Measurements from ENCODE around the gene RGL3.
"Not testable (repeated sequence)": the region's sequence is repeated elsewhere in the genome, so short reads cannot be mapped to it uniquely, and the experiment has no call there.

The RGL3 gene

GRCh38 chr19:11420429-11421370, 1.6 kb upstream of the RGL3 start:
- FAIRE-seq: no peak

- FAIRE-seq: no peak
Measured at GRCh38 chr19:11418094-11418548, 993 bp downstream of the RGL3 start.

- FAIRE-seq: no peak
Measured at GRCh38 chr19:11416346-11417052, 2.6 kb downstream of the RGL3 start.

GRCh38 chr19:11414544-11414943, 4.6 kb downstream of the RGL3 start:
- no peak for FAIRE-seq

GRCh38 chr19:11410682-11411081, 8.4 kb downstream of the RGL3 start:
- no peak for FAIRE-seq

- no peak for FAIRE-seq
Measured at GRCh38 chr19:11408591-11408990, 10.5 kb downstream of the RGL3 start.

- not testable (repeated sequence) for FAIRE-seq
Measured at GRCh38 chr19:11406703-11407236, 12.3 kb downstream of the RGL3 start.

- no peak for FAIRE-seq
Measured at GRCh38 chr19:11405846-11406643, 13.1 kb downstream of the RGL3 start.

GRCh38 chr19:11404588-11405222, 14.4 kb downstream of the RGL3 start:
- FAIRE-seq: no peak

GRCh38 chr19:11401808-11402543, 17.1 kb downstream of the RGL3 start:
- no peak for FAIRE-seq

- FAIRE-seq: no peak
Measured at GRCh38 chr19:11400798-11401197, 18.3 kb downstream of the RGL3 start.

GRCh38 chr19:11399667-11400066, 19.4 kb downstream of the RGL3 start:
- no peak for FAIRE-seq

GRCh38 chr19:11397089-11397610, 22.0 kb downstream of the RGL3 start:
- FAIRE-seq: no peak

- no peak for FAIRE-seq
Measured at GRCh38 chr19:11390933-11391680, 28.0 kb downstream of the RGL3 start.

- FAIRE-seq: no peak
Measured at GRCh38 chr19:11390359-11390758, 28.8 kb downstream of the RGL3 start.

- no peak for FAIRE-seq
Measured at GRCh38 chr19:11387162-11388034, 31.7 kb downstream of the RGL3 start.

- no peak for FAIRE-seq
Measured at GRCh38 chr19:11384778-11385129, 34.4 kb downstream of the RGL3 start.

GRCh38 chr19:11383706-11384048, 35.4 kb downstream of the RGL3 start:
- no peak for FAIRE-seq

GRCh38 chr19:11382898-11383705, 36.0 kb downstream of the RGL3 start:
- FAIRE-seq: no peak
